GM18511 (cell line): ENCODE data around the gene KLHDC8A.
"Not testable (repeated sequence)": the region's sequence is repeated elsewhere in the genome, so short reads cannot be mapped to it uniquely, and the experiment has no call there.

Source experiments
- ATAC-seq: cut with Tn5 transposase; IDR thresholded peaks from one replicate; pipeline ENCODE4 v1.9.1; 2021; ENCODE audit warnings: mild to moderate bottlenecking, moderate library complexity; ENCODE audit not compliant: unreplicated experiment

The KLHDC8A gene

DNA sequence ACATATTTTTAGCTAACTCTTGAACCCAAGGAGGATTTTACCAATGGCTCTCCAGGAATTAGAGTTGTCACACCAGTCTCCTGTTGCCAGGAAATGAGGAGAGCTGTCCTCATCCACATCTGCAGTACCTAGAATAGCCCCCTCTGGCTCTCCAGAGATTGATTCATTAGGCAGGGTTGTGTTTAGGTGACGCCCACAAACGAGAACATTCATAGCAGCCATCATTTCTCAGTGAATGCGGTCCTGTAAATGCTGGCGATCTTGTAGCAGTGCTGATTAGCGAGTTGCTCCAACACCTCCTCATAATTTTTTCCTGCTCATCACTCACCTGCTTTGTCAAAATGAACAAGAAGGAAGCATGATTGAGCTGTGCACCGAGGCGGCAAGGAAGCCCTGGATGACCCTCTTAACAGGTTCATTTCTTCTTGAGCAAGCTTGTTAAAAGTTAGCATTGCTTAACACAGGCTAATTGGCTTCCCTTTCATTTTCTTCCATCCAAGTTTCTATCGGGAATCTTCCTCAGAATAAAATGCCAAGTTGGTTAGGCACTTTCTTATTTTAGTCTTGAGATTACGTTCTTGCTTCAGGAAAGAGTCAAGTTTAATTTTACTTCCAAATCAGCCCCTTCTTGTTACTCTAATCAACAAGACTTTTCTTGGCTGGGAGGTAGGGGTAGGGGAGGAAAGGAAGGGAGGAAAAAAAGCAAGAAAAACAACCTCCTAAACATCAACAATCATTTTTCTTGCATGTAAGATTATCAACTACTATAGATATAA, 16.5 kb upstream of the KLHDC8A start:
- no peak for ATAC-seq

DNA sequence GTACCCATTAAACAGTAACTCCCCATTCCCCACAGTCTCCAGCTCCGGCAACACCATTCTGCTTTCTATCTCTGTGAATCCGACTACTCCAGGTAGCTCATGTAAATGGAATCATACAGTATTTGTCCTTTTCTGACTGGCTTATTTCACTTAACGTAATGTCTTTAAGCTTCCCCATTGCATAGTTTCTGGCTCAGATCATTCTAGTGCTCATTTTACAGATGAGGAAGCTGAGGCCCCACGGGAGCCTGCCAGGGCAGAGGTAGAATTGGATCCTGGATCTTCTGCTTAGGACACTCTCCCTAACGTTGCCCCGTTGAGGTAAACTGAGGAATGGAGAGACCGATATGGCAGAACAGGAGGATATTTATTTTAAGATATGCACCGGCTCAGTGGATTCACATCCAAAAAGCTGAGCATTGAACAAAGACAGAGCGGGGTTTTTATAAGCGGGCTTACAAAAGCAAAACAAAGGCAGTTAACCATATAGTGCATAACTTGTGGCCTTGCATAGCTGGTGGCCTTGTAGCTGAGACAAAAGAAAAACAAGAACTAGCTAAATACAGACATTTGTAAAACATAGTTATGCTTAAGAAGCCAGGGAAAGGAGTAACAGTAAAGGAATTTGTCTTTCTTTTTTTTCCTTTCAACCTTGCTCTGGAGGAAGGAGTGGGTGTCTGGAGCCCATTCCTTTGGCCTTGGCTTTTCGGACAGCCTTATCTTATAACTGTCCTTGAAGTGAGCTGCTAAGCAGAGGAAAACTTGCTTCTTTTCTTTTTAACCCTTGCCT, 15.3 kb upstream of the KLHDC8A start:
- ATAC-seq, result no peak

DNA sequence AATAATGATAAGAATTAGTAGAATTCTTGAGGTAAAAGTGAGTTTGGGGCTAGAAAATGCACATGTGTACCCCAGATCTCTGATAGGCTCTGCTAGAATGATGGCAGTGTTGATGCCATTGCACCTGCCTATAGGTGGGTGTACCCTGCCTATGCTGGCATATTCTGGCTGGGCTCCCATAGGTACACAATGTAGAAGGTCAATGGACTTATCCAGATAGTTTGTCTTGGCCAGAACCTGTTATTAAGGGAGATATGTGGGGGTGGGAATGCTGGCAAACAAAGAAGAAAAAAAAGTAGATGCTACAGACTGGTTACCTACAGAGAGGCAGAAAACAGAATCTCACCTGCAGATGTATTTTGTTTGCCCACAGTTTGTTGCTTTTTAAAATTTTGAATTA, 14.1 kb upstream of the KLHDC8A start:
- ATAC-seq, result no peak

DNA sequence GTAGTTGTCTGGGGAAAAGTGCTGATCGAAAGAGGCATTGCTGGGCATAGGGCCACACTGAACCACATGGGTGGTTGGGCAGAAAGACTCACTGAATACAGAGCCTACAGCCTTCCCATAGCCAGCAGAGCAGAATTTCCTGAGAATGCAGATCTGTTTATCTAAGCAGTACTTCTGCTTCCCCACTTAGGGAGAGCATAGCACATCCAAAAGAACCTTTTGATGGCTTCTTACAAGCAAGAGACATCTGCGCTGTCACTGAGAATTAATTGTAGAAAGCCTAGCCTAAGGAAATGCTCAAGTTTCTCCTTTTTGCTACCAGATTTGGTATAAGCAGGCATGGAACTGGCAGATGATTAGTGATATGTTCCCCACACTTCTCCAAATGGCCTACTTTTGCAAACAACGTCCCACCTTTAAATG, 13.0 kb upstream of the KLHDC8A start:
- no peak for ATAC-seq

GRCh38 chr1:205368478-205368877, 11.8 kb upstream of the KLHDC8A start:
- ATAC-seq, result no peak

- no peak for ATAC-seq
Measured at GRCh38 chr1:205365945-205366463, 9.3 kb upstream of the KLHDC8A start.

DNA sequence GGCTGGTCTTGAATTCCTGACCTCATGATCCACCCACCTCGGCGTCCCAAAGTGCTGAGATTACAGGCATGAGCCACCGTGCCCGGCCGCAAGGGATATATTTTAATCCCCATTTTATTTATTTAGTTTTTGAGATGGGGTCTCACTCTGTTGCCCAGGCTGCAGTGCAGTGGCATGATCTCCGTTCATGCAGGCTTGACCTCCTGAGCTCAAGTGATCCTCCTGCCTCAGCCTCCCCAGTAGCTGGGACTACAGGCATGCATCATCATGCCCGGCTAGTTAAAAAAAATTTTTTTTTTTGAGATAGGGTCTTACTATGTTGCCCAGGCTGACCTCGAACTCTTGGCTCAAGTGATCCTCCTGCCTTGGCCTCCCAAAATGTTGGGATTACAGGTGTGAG, 8.4 kb upstream of the KLHDC8A start:
- ATAC-seq, result not testable (repeated sequence)

DNA sequence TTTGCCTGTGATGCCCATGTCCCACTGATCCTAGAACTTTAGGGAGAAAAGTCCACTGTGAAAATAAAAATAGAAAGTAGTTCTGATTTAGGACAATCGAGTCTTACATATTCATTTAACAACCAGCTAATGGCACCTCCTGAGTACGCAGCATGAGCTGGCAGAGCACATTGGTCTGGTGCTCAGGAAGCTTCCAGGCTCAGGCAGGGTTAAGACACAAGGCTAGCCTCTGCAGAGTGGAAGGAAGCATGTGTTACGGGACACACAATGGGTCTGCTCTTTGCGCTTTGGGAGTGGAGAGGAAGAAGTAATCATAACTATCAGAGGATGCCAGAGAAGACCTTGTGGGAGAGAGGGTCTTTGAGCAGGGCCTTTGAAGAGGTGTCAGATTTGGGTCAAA, 4.2 kb upstream of the KLHDC8A start:
- ATAC-seq, result no peak

DNA sequence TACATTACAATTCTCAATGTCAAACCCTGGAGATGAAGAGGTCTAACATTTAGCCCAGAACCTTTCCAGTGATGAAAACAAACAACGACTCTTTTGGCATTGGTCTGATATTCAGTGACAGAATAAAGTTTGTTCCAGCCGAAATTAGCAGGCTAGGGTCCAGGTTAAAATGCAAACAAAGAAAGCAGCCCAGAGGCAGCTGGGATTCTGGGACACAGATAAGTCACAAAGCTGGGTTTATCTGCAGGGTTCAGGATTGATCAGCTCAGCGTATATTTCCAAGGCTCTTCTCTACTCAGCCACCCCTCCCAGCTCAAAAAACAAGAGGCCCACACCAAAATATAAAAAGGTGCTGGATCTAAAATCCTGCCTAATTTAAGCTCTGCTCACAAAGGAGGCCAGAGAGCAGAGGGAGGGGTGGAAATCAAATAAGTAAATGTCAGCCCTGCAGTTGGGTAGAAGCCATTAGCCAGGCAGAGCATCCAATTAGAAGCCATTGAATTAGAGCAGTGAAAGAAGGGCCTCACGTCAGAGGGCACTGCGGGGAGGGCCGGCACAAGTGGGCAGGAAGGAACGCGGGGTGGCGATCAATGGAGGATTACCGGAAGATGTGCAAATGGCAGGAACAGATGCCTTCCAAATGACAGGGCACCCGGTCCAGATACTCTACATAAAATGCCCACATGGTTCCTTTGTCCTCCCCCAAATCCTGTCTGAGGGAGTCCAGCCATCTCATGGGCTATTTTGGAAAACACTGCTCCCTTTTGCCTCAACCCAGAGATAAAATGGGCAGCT, 3.2 kb upstream of the KLHDC8A start:
- ATAC-seq, result no peak

DNA sequence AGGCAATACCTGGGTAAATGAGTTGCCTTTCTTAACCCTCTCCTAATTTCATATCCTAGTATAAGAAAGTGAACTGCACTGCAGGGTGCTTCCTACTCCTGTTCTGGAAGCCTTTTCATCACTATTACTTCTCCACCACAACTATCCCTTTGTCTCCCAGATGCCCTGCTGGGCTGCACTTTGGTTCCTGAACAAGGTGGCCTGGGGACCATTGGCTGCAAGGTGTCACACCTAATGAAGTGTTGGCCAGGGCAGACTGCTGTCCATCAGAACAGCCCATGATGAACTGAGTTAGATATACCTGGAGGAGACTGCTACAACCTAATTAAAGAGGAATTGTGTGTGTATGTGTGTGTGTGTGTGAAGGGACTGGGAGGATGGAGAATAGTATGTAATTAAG, 1.9 kb upstream of the KLHDC8A start:
- ATAC-seq, result no peak

DNA sequence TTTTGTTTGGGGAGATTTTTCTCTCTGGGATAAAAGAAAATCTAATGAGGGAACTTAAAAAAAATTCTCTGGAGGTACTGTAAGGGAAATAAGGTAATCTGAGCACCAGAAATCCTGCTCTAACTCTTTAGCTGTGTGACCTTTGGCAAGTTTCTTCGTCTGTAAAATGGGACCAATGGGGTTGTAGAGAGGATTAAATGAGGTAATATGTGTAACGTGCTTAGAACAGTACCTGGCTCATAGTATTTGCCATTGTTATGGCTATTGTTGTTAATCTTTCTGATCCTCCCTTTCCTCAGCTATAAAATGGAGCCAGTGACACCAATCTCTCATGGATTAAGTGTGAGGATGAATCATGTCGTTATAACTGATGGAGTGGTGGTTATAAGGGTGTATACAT, 845 bp upstream of the KLHDC8A start:
- no peak for ATAC-seq

- ATAC-seq, result no peak
Measured at GRCh38 chr1:205355075-205355453, 1.7 kb downstream of the KLHDC8A start.

GRCh38 chr1:205354259-205355074, 2.3 kb downstream of the KLHDC8A start:
- ATAC-seq, result no peak

- no peak for ATAC-seq
Measured at GRCh38 chr1:205353612-205354011, 3.1 kb downstream of the KLHDC8A start.

DNA sequence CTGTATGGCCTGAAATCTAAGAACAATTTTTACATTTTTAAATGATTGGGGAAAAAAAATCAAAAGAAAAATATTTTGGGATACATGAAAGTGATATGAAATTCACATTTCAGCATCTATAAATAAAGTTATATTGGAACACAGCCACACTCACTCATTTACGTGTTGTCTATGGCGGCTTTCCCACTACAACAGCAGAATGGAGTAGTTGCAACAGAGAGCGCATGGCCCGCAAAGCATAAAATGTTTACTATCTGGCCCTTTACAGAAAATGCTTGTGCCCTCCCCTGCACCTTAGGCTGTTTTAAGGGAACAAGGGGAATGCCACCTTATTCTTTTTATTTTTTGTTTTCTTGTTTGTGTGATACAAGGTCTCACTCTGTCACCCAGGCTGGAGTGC, 3.5 kb downstream of the KLHDC8A start:
- ATAC-seq, result no peak

DNA sequence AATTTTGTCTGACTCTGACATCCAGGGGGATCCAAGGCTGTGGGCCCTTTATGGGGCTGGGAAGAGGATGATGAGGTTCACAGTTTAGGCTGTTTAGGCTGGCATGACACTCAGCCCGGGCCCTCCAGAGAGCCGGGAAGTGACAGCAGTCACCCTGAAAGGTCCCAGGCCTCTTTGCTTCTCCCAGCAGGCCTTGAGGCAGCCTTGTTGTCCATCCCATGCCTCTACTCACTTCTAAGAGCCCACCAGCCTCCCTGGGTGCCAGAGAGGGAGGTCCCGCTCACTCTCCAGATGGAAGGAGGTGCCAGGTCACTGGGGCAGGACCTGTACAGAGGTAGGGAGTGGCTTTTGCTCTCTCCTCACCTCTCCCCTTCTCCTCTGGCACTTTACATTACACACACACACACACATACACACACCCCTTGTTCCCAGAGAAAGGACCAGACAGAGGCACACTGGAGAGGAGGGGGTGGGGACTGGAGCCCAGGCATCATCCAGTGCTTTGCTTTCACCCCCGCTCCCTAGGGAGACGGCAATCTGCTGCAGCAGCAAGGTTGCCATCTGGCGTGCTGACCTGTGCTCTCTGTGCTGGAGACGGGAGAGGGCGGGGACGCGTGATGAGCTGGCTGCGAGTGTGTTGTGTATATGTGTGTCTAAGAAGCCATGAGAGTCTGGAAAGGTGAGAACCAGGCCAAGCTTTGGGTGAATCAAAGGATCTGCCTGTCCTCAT, 4.6 kb downstream of the KLHDC8A start:
- ATAC-seq, result no peak

- ATAC-seq, result no peak
Measured at GRCh38 chr1:205350691-205351141, 6.0 kb downstream of the KLHDC8A start.

- no peak for ATAC-seq
Measured at GRCh38 chr1:205350124-205350523, 6.6 kb downstream of the KLHDC8A start.

GRCh38 chr1:205348554-205349487, 7.9 kb downstream of the KLHDC8A start:
- ATAC-seq, result no peak
